Stimulated activated CD4-positive, alpha-beta T cell treated with anti-CD3 and anti-CD28 coated beads, TNF-alpha, amount 100 ng/mL, for 4 hours (primary cell): Measurements from ENCODE around the gene SRSF9.
A peak's percentile ranks its signal among the peaks of the same experiment; 100 is the strongest.
"Not testable (repeated sequence)": the region's sequence is repeated elsewhere in the genome, so short reads cannot be mapped to it uniquely, and the experiment has no call there.

Experiments
- DNase-seq, 3 experiments: peaks; one replicate each; pipeline ENCODE4 v3.0.0-alpha.2; 2020; ENCODE audit warnings: low read depth in 3 of 3

SRSF9 gene

DNA sequence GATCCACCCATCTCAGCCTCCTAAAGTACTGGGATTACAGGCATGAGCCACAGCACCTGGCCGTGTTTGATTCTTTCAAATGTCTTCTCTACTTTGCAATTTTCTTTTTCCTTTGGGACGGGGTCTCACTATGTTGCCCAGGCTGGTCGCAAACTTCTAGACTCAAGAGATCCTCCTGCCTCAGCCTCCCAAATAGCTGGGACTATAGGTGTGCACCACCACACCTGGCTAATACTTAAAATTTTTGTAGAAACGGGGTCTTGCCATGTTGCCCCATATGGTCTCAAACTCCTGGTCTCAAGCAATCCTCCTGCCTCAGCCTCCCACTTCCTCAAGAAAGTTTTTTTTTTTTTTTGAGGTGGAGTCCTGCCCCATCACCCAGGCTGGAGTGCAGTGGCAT, 21.6 kb downstream of the SRSF9 start:
- no peak for DNase-seq

DNA sequence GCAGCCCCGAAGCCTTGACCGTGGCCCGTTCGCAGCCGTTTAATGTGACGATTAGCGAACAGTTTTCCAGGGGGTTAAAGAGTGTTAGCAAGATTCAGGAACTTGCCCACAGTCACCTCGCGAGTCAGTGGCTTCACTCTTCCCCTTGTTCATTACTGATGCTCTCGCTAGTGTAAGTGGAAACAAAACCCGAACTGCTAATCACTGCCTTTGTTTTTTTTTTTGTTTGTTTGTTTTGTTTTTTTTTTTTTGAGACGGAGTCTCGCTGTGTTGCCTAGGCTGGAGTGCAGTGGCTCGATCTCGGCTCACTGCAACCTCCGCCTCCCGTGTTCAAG, 22.7 kb downstream of the SRSF9 start:
- not testable (repeated sequence) for DNase-seq

DNA sequence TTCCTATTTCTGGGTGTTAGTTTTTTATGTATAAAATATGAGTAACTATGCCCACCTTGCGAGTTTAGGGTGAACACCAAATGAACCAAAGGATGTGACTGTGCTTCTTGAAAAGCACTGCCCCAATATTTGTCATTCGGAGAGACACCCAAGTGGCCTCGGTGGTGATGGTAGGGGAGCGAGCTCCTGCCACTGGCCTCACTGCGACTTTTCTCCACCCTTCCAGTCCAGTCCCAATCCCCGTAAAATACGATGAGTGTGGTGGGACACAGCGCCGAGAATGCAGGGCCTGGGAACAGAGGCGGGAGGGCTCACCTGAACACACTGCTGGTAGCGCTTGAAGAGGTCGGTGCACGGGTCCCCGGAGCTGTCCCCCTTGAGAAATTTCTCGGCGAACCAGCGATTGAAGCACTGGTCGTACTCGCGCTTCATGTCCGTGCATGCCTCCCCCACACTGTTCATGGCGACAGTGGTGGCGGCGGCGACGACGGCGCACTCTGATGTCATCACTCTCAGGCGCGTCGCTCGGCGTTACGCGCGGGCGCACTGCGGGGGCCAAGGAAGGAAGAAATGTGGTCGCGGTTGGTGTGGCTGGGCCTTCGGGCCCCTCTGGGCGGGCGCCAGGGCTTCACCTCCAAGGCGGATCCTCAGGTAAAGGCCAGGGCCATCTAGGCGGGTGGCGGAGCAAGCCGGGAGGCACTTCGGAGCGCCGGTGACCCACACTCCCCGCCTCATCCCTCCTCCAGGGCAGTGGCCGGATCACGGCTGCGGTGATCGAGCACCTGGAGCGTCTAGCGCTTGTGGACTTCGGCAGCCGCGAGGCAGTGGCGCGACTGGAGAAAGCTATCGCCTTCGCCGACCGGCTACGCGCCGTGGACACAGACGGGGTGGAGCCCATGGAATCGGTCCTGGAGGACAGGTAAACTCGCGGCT, 23.4 kb downstream of the SRSF9 start, which contains the start of the genes GATC and TRIAP1:
GATC (plus strand) TSS at position 534 of the 933 bp plus-strand sequence; CDS start at position 571, 37 bp downstream.
TRIAP1 (minus strand) TSS at position 474 of the 933 bp plus-strand sequence; CDS start at position 462, 12 bp downstream.
- DNase-seq, result peak; percentile 73 to 86 (median 76)

DNA sequence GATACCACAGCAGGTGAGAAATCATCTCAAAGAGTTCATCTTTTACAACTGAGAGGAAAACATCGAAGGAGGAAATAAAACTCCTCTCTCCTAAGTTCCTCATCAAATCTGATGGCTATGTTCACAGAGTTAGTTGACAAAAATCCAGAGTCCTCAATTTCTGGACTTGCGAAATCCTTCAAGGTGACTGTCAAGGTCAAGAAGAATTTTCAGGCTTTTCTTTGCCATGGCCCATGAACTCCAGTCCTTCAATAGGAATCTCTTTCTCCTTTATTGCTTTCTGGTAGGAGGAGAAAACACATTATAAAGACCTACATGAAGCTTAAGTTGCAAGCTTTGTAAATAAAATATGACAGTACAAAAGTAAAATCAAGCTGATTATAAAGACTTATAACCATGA, 24.9 kb downstream of the SRSF9 start:
- no peak for DNase-seq

DNA sequence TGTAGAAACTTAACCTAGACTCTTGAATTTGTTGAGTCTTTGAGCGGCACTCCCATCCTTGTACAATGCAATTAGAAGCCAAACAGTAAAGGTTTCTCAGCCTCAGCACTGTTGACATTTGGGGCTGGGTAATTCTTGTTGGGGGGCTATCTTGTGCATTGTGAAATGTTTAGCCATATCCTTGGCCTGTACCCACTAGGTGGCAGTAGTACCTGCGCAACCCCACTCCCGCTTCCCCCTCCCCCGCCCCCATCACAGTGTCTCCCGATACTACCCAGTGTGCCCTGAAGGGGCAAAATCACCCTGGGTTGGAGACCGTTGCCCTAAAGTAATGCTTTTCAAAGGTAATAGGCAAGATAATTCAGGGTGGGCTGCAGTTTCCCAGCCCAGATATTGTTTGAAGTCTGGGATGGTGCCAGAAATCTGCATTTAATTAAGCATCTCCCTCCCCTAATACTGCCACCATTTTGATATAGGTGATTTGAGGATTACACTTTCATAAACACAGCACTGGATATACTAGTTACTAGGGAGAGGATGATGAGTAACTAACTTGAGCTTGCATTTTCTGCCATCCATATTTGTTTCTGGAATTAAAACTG, 29.8 kb downstream of the SRSF9 start:
- DNase-seq, result peak; percentile 31 to 57 (median 55)

DNA sequence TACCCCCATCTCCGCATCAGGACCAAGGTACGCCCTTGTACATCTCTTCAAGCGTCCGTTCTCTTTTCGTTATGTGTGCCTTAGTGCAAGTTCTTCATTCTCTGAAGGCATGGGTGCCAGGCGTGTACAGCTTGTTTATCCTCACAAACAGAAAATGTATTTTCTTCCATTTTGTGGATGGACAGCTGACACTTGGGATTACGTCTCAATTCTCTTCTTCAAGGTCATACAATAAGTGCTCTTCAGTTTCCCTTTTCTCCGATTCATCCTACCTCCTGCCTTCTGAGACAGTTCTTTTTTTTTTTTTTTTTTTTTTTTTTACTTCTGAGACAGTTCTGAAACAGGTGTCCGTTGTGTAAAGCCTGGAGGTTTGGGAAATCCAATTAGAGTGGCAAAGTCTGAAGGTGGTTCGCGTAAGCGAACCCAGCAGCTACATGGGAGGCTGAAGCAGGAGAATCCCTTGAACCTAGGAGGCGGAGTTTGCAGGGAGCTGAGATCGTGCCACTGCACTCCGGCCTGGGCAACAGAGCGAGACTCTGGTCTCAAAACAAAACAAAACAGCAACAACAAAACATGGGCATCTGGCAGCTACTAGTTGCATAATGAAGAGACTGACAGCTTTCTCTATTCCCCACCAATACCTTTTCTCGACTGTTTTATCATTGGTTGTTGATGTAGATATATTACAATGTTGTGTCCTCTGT, 30.9 kb downstream of the SRSF9 start:
- no peak for DNase-seq

DNA sequence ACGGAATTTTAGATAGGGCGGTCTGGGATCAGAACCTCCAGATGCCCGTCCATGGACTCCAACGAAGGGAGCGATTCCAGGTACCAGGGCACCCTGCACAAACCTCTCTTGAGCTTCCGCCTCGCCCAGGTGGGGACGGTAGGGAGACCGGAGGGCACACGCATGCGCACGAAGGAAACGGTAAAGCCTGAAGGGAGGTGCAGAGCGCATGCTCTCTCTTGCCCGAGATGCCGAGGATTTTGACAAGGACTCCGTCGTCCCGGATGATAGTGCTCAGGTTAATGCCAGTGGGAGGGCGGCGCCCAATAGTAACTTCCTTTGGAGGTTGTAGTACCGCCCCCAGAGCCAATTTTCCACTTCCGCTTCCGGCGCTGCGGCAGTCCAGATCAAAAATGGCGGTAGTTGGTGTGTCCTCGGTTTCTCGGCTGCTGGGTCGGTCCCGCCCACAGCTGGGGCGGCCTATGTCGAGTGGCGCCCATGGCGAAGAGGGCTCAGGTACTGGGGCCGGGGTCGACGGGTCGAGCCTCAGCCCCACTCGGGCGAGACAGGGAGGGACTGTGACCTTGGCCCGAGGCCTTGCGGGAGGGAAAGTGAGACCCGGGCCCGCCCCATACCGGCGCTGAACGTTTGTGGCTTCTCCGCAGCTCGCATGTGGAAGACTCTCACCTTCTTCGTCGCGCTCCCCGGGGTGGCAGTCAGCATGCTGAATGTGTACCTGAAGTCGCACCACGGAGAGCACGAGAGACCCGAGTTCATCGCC, 31.6 kb downstream of the SRSF9 start, which contains the start of gene COX6A1:
COX6A1 (plus strand) TSS at position 379 of the 760 bp plus-strand sequence; CDS start at position 393, 14 bp downstream.
- peak; percentile 91 to 97 (median 93) for DNase-seq

DNA sequence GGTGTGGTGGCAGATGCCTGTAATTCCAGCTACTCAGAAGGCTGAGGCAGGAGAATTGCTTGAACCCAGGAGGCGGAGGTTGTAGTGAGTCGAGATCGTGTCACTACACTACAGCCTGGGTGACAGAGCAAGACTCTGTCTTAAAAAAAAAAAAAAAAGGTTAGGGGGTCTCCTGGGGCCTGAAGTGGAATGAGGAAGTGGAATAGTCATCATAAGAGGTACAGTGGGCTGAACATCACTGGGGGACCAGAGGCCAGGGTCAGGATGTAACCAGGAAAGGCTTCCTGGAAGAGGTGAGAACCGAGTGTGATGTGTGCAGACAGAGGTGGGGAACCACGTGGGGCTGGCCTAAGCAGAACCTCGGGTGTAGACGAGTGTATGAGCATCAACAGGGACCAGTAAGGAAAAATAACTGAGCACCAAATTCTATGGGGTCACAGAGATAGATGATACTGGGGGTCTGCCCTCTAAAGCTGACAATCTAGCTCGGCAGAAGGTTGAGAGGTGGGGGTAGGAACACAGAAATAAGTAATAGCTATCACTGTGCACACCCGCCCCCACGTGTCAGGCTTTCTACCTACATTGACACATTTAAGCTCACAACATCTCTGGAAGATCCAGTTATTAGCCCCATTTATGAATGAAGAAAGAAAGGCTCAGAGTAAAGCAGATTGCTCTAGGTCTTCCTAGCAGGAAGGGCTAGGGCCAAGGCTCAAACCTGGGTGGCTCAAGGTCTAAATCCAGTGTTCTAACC, 36.6 kb downstream of the SRSF9 start:
- DNase-seq, result no peak

DNA sequence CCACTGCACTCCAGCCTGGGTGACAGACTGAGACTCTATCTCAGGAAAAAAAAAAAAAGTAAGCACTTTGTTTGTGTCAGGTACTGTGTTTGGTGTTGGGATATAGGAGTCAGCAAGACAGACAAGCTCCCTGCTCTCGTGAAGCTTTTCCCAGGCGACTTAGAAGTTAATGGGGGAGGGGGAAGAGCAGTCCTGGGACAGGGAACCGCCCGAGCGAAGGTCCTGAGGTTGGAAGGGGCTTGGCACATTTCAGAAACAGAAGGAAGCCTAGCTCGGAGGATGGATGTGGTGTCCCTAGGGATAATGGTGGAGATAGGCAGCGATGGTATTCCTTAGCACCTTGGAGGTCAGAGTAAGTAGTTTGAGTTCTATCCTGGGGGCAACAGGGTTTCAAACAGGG, 40.2 kb downstream of the SRSF9 start:
- DNase-seq, result no peak

DNA sequence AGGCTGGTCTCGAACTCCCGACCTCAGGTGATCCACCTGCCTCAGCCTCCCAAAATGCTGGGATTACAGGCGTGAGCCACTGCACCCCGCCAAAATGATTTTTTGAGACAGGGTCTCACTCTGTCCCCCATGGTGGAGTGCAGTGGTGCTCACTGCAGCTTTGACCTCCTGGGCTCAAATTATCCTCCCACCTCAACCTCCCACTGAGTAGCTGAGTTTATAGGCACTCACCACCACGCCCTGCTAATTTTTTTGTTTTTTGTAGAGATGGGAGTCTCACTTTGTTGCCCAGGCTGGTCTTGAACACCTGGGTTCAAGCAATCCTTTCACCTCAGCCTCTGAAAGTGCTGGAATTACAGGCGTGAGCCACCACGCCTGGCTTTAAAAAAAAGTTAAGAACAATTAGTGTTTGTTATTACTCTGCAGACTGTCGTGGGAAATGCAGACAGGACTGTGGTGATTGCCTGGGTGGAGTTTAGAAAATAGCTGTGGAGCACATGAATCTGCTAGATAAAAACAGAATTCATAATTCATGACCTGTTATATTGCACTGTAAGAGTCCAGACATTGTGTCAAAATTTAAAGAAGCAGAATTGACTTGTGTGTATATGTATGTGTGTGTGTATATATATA, 40.8 kb downstream of the SRSF9 start:
- DNase-seq, result no peak

DNA sequence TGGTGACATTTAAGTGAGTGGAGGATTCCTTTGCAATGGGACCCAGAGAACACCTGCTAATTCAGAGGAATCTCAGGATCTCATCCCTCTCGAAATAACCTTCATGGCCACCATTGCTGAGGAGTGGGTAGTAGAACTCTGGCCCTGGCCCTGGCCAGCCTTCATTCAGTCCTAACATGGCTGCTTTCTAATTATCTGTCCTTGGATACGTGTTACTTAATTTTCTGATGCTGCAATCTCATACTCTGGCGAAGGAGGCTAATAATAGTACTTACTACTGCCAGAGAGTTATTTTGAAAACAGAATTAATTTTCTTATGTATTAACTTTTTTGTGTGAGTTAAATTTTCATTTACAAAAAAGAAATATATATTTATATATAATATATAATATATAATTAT, 43.8 kb downstream of the SRSF9 start:
- DNase-seq, result no peak

DNA sequence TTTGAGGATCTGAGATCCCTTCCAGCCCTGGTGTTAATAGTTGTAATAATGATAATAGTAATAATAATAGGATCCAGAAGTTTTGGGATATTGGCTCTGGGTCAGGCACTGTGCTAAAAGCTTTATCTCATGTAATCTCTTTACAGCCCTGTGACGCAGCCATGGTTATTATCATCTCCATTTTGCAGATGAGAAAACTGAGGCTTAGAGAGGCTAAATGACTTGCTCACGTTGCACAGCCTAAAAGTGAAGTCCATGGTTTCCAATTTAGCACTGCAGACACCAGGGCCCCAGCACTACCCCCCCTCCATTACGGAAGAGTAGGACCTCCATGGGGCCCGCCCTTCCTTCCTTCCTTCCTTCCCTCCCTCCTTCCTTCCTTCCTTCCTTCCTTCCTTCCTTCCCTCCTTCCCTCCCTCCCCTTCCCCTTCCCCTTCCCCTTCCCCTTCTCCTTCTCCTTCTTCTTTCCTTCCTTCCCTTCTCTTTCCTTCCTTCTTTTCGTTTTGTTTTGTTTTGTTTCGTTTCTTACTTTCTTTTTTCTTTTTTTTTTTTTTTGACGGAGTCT, 46.6 kb downstream of the SRSF9 start:
- DNase-seq, result no peak

DNA sequence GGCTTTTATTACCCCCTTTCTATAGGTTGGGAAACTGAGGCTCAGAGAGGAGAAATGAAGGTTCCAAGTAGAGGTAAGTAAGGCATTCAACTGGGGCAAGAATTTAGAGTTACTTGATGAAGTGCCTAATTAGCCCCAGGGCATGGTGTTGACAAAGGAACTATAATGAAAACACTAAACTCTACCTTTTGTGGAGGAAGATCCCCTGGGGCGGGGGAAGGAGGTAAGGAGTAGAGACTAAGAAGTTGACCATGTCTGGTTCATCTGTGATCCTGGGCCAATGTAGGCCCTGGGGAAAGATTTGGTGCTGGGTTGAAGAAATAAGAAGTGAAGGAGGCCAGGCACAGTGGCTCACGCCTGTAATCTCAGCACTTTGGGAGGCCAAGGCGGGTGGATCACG, 47.8 kb downstream of the SRSF9 start:
- DNase-seq, result no peak

DNA sequence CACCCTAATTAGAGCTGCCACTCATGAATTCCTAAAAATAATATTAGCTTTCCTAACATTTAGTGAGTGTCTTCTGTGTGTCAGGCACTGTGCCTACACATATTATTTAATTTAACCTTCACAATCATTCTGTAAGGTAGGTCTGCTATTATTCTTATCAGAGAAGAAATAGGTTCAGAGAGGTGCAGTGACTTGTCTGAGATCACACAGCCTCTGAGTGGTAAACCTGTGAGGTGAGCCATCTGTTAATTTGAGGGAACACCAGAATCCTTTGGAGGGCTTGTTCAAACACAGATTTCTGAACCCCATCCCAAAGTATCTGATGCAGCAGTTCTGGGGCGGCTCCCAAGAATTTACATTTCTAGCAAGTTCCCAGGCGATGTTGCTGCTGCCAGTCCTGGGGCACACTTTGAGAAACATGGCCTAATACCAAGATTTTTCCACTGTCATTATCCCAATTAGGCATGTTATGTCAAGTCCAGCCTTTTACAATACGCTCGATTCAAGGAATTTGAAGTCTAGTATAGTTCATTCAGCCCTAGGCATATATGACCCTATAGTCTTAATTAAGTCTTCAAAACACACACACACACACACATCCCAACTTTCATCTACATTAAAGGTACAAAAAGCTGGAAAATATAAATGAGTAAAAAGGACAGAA, 51.5 kb downstream of the SRSF9 start:
- no peak for DNase-seq

DNA sequence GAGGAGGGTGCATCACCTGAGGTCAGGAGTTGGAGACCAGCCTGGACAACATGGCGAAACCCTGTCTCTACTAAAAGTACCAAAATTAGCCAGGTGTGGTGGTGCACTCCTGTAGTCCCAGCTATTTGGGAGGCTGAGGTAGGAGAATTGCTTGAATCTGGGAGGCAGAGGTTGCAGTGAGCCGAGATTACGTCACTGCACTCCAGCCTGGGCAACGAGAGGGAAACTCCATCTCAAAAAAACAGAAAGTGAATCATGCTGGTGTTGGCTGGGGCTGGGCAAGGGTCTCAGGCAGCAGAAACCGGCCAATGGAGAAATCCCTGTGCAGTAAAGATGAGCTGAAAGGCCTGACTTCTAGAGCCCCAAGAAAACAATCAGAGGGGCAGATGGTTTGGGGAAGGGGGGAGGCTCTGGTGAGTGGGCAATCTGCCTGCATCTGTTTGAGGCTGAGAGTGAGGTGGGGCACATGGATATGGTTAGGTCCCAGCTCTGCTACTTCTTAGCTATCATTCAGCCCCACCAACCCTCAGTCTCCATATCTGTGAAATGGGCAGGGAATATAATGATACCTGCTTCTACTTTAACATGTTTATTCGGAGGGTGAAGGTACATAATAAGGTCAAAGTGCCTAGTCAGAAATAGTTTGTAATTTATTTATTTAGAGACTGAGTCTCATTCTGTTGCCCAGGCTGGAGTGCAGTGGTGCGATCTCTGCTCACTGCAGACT, 52.9 kb downstream of the SRSF9 start:
- no peak for DNase-seq

DNA sequence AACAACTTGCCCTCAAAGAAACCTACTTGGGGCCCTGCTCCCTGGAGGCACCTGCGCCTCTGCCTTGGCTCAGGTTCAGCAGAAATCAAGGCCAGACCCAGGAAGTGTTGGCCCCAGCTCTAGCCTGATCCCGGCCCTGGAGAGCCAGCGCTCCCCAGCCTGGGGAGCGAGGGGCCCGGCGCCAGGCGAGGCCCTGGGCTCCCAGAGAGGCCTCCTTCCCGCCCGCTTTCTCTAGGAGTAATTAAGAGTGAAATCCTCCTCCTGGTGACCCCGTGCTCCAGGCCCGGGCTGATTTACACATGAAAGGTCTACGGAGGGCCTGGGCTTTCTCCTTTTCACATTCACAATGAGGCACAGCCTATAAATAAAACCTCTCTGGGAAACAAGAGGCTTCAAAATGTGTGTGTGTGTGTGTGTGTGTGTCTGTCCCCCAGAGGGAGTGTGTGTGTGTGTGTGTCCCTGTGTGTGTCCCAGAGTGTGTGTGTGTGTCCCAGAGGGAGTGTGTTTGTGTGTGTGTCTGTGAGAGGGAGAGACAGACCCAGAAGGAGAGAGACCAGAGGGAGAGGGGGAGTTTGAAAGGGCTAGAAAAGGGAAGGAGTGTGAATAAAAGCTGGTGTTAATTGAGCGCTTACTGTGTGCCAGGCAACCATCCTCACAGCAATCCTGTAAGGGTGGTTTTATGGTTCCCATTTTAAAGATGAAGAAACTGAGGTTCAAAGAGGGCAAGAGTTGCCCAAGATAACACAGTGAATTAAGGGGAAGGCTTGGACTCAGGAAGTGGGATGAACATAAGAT, 55.5 kb downstream of the SRSF9 start:
- no peak for DNase-seq

DNA sequence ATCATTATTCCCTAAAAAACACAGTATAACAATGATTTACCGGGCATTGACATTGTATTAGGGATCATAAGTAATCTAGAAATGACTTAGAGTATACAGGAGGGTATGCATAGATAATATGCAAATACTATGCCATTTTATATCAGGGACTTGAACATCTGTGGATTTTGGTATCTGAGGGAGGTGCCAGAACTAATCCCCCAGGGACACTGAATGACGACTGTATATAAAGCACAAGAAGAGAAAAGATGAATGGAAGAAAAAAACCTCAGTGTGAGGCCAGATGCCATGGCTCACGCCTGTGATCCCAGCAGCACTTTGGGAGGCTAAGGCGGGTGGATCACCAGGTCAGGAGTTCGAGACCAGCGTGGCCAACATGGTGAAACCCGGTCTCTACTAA, 57.1 kb downstream of the SRSF9 start:
- no peak for DNase-seq
